Liver (tissue), 9 donors: ENCODE data around the gene GRIP2. TPM values are rescaled to one million over a fixed set of nuclear protein-coding genes. Genes with fewer than 3 reads are reported as not detected.

Source experiments
- DNase-seq: peaks from one replicate; pipeline ENCODE4 v3.0.0-alpha.2; 2017; ENCODE audit warnings: low spot score
- H3K27ac ChIP-seq, 2 donors: one replicate each; pipeline ENCODE4 v1.7.0; 2013; ENCODE audit warnings: inconsistent platforms in 2 of 2, low read length in 2 of 2, control low read depth in 1 of 2, low read depth in 1 of 2, mild to moderate bottlenecking in 1 of 2
- H3K27me3 ChIP-seq, 4 donors: one replicate each; pipeline versions ENCODE4 v1.6.1 to v1.7.0; 2013; ENCODE audit warnings: low read length in 3 of 4, inconsistent platforms in 1 of 4, mild to moderate bottlenecking in 1 of 4, moderate library complexity in 1 of 4; ENCODE audit not compliant: control insufficient read depth in 4 of 4, insufficient read depth in 4 of 4
- H3K36me3 ChIP-seq, 4 donors: one replicate each; pipeline versions ENCODE4 v1.6.1 to v1.7.0; 2013; ENCODE audit warnings: low read length in 3 of 4, mild to moderate bottlenecking in 3 of 4, low read depth in 1 of 4, moderate library complexity in 1 of 4; ENCODE audit not compliant: control insufficient read depth in 4 of 4, insufficient read depth in 3 of 4
- H3K4me1 ChIP-seq, 4 donors: one replicate each; pipeline versions ENCODE4 v1.6.1 to v1.7.0; 2013; ENCODE audit warnings: low read length in 3 of 4, mild to moderate bottlenecking in 3 of 4, moderate library complexity in 1 of 4; ENCODE audit not compliant: control insufficient read depth in 4 of 4, insufficient read depth in 4 of 4
- H3K4me3 ChIP-seq, 3 donors: one replicate each; pipeline versions ENCODE4 v1.6.1 to v1.7.0; 2013; ENCODE audit warnings: low read length in 3 of 3, control low read depth in 1 of 3, low read depth in 1 of 3, mild to moderate bottlenecking in 1 of 3
- H3K9ac ChIP-seq, 2 donors: one replicate each; pipeline ENCODE4 v1.7.0; 2013; ENCODE audit warnings: low read length in 2 of 2, mild to moderate bottlenecking in 2 of 2, moderate library complexity in 2 of 2, control low read depth in 1 of 2, low read depth in 1 of 2
- H3K9me3 ChIP-seq, 4 donors: one replicate each; pipeline versions ENCODE4 v1.6.1 to v1.7.0; 2013; ENCODE audit warnings: low read length in 3 of 4; ENCODE audit not compliant: control insufficient read depth in 4 of 4
- ATF3 ChIP-seq: IDR thresholded peaks from 2 replicates; pipeline ENCODE4 v1.6.1; 2016; ENCODE audit warnings: antibody characterized with exemption
- CTCF ChIP-seq: fragments of 150-350 bp; IDR thresholded peaks from 2 replicates; pipeline ENCODE4 v1.5.1; 2017; ENCODE audit warnings: improper control_type of control experiment, low read depth, low read length; ENCODE audit not compliant: missing input control
- EGR1 ChIP-seq, 2 donors: IDR thresholded peaks; 2 replicates each; pipeline ENCODE4 v1.6.1; 2016 to 2018; ENCODE audit warnings: antibody characterized with exemption in 2 of 2, low read depth in 2 of 2
- FOXA1 ChIP-seq: IDR thresholded peaks from 2 replicates; pipeline ENCODE4 v1.6.1; 2016; ENCODE audit warnings: antibody characterized with exemption
- FOXA2 ChIP-seq: IDR thresholded peaks from 2 replicates; pipeline ENCODE4 v1.6.1; 2016; ENCODE audit warnings: antibody characterized with exemption
- GABPA ChIP-seq, 2 donors: IDR thresholded peaks in 1 of 2; conservative IDR thresholded peaks in 1 of 2; 2 replicates each; pipeline ENCODE4 v1.6.1; 2016; ENCODE audit warnings: antibody characterized with exemption in 2 of 2, mild to moderate bottlenecking in 1 of 2, moderate library complexity in 1 of 2
- HNF4A ChIP-seq, 2 donors: conservative IDR thresholded peaks; 2 replicates each; pipeline ENCODE4 v1.6.1; 2016; ENCODE audit warnings: antibody characterized with exemption in 2 of 2, mild to moderate bottlenecking in 2 of 2
- HNF4G ChIP-seq: IDR thresholded peaks from 2 replicates; pipeline ENCODE4 v1.6.1; 2016; ENCODE audit warnings: antibody characterized with exemption
- MAX ChIP-seq: IDR thresholded peaks from 2 replicates; pipeline ENCODE4 v1.6.1; 2016; ENCODE audit warnings: antibody characterized with exemption
- RAD21 ChIP-seq, 2 donors: IDR thresholded peaks; 2 replicates each; pipeline ENCODE4 v1.6.1; 2016; ENCODE audit warnings: antibody characterized with exemption in 2 of 2, mild to moderate bottlenecking in 2 of 2
- RXRA ChIP-seq, 2 donors: IDR thresholded peaks; 2 replicates each; pipeline ENCODE4 v1.6.1; 2017 to 2018; ENCODE audit warnings: antibody characterized with exemption in 2 of 2, mild to moderate bottlenecking in 1 of 2
- SP1 ChIP-seq: IDR thresholded peaks from 2 replicates; pipeline ENCODE4 v1.6.1; 2018; ENCODE audit warnings: antibody characterized with exemption, mild to moderate bottlenecking
- ZBTB33 ChIP-seq: IDR thresholded peaks from 2 replicates; pipeline ENCODE4 v1.6.1; 2016; ENCODE audit warnings: antibody characterized with exemption
- WGBS: extraction: QIAGEN DNeasy Blood & Tissue Kit; methylation state at CpG from one replicate; pipeline ENCODE4 v1.1.7; 2013; 5-methylcytosine and 5-hydroxymethylcytosine counted together
- polyA plus RNA-seq, 2 donors: library from polyadenylated mRNA; stranded (reverse) in 1 of 2; unstranded in 1 of 2; fragments of 200-250 nt in 1 of 2; fragments of >200 nt in 1 of 2; fragmentation: Nextera tagmentation in 1 of 2; extraction: Ambion mirVana in 1 of 2; gene quantifications; one replicate each; pipeline versions ENCODE4 v1.2.1 to v1.2.3, GENCODE V29; 2013 to 2015
- total RNA-seq, 2 donors: library from RNA; depleted of rRNA; stranded (reverse); fragments of >200 nt; gene quantifications; one replicate each; pipeline ENCODE4 v1.2.3, GENCODE V29; 2014
- donor health status: healthy.
- donor health status: healthy.
- donor health status: healthy.
- donor health status: healthy.
- donor health status: healthy.

Gene GRIP2
- total and polyA plus RNA-seq, 4 donors: 0.05 to 0.33 (median 0.09) TPM; not detected in 1

GRCh38 chr3:14462738-14463137 is 77.4 kb downstream of the GRIP2 start:
- no peak for TF ChIP-seq ZBTB33
- no peak for TF ChIP-seq MAX
- Histone ChIP-seq H3K36me3 (no peaks in the 10 kb centered on the region), H3K27me3 (no peaks in the 10 kb centered on the region), H3K27ac (no peak overlapping the region), H3K4me3 (no peak overlapping the region), H3K4me1 (no peaks in the 10 kb centered on the region), H3K9me3 (no peaks in the 10 kb centered on the region), H3K9ac (no peak overlapping the region)
- 94% methylated on average over 9 of the region's 9 CpGs for WGBS
- no peak for DNase-seq

GRCh38 chr3:14461748-14462324 is 78.3 kb downstream of the GRIP2 start:
- Histone ChIP-seq H3K4me1 (no peaks in the 10 kb centered on the region), H3K27me3 (no peaks in the 10 kb centered on the region), H3K4me3 (no peak overlapping the region), H3K9me3 (no peaks in the 10 kb centered on the region), H3K27ac (no peak overlapping the region), H3K36me3 (no peaks in the 10 kb centered on the region), H3K9ac (no peak overlapping the region)
- 72% methylated on average over 8 of the region's 8 CpGs for WGBS
- DNase-seq: peak; percentile 51
- TF ChIP-seq RAD21 (IDR thresholded peaks at IDR 0.05) (peak; percentile 88 to 89), CTCF (peak; percentile 58), FOXA1 (no peak)

GRCh38 chr3:14461006-14461747 is 79.0 kb downstream of the GRIP2 start:
- no peaks in the 10 kb centered on the region for H3K36me3 ChIP-seq
- no peak for TF ChIP-seq FOXA1
- TF ChIP-seq GABPA (IDR thresholded peaks at IDR 0.05 in 1 of 2, conservative IDR thresholded peaks at IDR 0.05 in 1 of 2): no peak
- no peak for TF ChIP-seq HNF4A (conservative IDR thresholded peaks at IDR 0.05)
- no peak for TF ChIP-seq FOXA2
- TF ChIP-seq RXRA (IDR thresholded peaks at IDR 0.05): no peak
- no peak for TF ChIP-seq ATF3
- no peak for TF ChIP-seq HNF4G
- TF ChIP-seq EGR1 (IDR thresholded peaks at IDR 0.05; ENCODE audit: low read depth in 2 of 2): no peak
- TF ChIP-seq SP1: no peak
- H3K27ac ChIP-seq: no peak overlapping the region
- no peak for DNase-seq
- H3K9me3 ChIP-seq: no peaks in the 10 kb centered on the region
- H3K4me3 ChIP-seq: no peak overlapping the region
- WGBS: 84% methylated on average over 13 of the region's 13 CpGs
- H3K4me1 ChIP-seq: no peaks in the 10 kb centered on the region
- no peaks in the 10 kb centered on the region for H3K27me3 ChIP-seq
- H3K9ac ChIP-seq: no peak overlapping the region
